ENCODE data around the gene ERP44.
"Not testable (repeated sequence)": the region's sequence is repeated elsewhere in the genome, so short reads cannot be mapped to it uniquely, and the experiment has no call there.

DNA sequence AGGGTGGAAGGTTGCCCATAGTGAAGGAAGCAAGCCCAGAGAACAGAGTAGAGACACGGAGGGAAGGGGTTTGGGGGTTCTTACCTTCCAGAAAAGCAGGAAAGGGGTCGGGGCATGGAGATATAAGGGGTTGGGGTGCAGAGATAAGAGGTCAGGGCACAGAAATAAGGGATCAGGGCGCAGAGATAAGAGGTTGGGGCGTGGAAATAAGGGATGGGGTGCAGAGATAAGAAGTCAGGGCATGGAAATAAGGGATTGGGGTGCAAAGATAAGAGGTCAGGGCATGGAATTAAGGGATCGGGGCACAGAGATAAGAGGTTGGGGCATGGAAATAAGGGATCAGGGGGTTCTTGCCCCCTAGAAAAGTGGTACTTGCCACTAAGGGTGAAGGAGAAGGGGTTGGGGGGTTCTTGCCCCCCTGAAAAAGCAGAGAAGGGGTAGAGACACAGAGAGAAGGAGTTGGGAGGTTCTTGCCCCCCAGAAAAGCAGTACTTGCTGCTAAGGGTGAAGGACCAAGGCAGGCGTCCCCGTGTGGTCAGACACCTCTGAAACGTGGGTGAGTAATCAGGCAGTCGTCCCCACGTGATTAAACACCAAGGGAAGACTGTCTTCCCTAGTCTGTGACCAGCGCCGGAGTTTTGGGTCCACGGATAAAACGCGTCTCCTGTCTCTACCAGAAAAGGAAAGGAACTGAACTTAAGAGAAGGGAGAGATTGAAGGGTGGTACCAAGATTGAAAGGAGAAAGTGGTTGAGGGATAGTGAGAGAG is 46.6 kb upstream of the ERP44 start:
- not testable (repeated sequence) for TF ChIP-seq SP1 (IDR thresholded peaks at IDR 0.05); BHLHE40 (IDR thresholded peaks at IDR 0.05; ENCODE audit: borderline replicate concordance); TARDBP (IDR thresholded peaks at IDR 0.05); FOXM1 (IDR thresholded peaks at IDR 0.05; ENCODE audit: borderline replicate concordance); SUZ12 (IDR thresholded peaks at IDR 0.05); ARNT (IDR thresholded peaks at IDR 0.05); ZNF384 (IDR thresholded peaks at IDR 0.05); HDGF (IDR thresholded peaks at IDR 0.05; ENCODE audit: borderline replicate concordance)

All from HEK293T (cell line).